HepG2 (cell line): ENCODE results near the gene NFX1.

Experiments
- EHMT2 ChIP-seq: fragments of 200-600 bp; sonication (generic); IDR thresholded peaks from 2 replicates; pipeline ENCODE4 v1.7.0; 2017; ENCODE audit warnings: antibody characterized with exemption, low read depth, low read length, borderline replicate concordance
- FOXK2 ChIP-seq: fragments of 450-650 bp; IDR thresholded peaks from 2 replicates; pipeline ENCODE4 v1.6.1; 2016
- ISX ChIP-seq: sonication (generic); formaldehyde crosslinking; conservative IDR thresholded peaks from 2 replicates; pipeline ENCODE4 v1.5.0; 2020; ENCODE audit warnings: missing genetic modification reagents
- NFE2L1 ChIP-seq: sonication (generic); formaldehyde crosslinking; IDR thresholded peaks from 2 replicates; pipeline ENCODE4 v1.4.0; 2020; ENCODE audit warnings: missing genetic modification reagents, mild to moderate bottlenecking, borderline replicate concordance
- POLR2A ChIP-seq, 2 experiments: IDR thresholded peaks; 2 replicates each; pipeline ENCODE4 v1.6.1; 2011; ENCODE audit warnings: low read depth in 2 of 2, low read length in 2 of 2, mild to moderate bottlenecking in 1 of 2, moderate library complexity in 1 of 2; ENCODE audit not compliant: insufficient read depth in 1 of 2
- TAF1 ChIP-seq: sonication (generic); formaldehyde crosslinking; IDR thresholded peaks from 2 replicates; pipeline ENCODE4 v1.4.0; 2020; ENCODE audit warnings: missing genetic modification reagents
- TCF7L2 ChIP-seq: IDR thresholded peaks from 2 replicates; pipeline ENCODE4 v1.6.1; 2011; ENCODE audit warnings: mild to moderate bottlenecking, low read depth, low read length, moderate library complexity
- TF ChIP-seq, protein P1 (sequence below): sonication (generic); formaldehyde crosslinking; IDR thresholded peaks from 2 replicates; pipeline ENCODE4 v1.4.0; 2020; ENCODE audit warnings: missing genetic modification reagents
- TF ChIP-seq, protein P2 (sequence below): sonication (generic); formaldehyde crosslinking; IDR thresholded peaks from 2 replicates; pipeline ENCODE4 v1.5.0; 2020; ENCODE audit warnings: mild to moderate bottlenecking, missing genetic modification reagents, moderate library complexity

DNA sequence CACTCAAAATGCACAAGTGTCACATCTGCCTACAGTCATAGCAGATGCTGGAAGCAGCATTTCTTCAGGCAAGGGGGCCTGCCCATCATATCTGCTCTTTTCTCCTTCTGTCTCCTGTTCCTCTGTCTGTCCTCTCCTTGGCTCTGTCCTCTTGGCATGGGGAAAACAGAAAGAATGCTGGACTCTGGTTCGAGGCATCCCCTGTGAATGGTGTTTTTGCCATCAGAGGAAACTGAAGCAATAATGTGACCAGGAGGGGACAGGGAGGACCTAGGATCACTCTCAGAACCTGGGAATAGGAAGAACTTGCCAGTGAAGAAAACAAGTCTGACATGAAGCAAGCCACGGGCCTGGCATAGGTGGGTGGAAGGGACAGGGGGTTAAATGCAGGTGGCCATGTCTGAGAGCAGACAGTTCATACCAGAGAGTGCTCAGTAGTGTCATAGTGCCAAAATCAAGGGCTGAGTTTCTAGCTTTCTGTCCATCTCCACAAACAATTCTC is 76.7 kb downstream of the NFX1 start:
- TF ChIP-seq, protein P1, sequence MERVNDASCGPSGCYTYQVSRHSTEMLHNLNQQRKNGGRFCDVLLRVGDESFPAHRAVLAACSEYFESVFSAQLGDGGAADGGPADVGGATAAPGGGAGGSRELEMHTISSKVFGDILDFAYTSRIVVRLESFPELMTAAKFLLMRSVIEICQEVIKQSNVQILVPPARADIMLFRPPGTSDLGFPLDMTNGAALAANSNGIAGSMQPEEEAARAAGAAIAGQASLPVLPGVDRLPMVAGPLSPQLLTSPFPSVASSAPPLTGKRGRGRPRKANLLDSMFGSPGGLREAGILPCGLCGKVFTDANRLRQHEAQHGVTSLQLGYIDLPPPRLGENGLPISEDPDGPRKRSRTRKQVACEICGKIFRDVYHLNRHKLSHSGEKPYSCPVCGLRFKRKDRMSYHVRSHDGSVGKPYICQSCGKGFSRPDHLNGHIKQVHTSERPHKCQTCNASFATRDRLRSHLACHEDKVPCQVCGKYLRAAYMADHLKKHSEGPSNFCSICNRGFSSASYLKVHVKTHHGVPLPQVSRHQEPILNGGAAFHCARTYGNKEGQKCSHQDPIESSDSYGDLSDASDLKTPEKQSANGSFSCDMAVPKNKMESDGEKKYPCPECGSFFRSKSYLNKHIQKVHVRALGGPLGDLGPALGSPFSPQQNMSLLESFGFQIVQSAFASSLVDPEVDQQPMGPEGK (CRISPR knock-in tag) = no peak
- TF ChIP-seq TAF1 (CRISPR knock-in tag) (no peak), EHMT2 (no peak), POLR2A (IDR thresholded peaks at IDR 0.05; ENCODE audit: insufficient read depth in 1 of 2, low read depth in 2 of 2, low read length in 2 of 2) (no peak), ISX (CRISPR knock-in tag) (no peak), NFE2L1 (CRISPR knock-in tag) (no peak), TCF7L2 (no peak), FOXK2 (no peak)
- TF ChIP-seq, protein P2, sequence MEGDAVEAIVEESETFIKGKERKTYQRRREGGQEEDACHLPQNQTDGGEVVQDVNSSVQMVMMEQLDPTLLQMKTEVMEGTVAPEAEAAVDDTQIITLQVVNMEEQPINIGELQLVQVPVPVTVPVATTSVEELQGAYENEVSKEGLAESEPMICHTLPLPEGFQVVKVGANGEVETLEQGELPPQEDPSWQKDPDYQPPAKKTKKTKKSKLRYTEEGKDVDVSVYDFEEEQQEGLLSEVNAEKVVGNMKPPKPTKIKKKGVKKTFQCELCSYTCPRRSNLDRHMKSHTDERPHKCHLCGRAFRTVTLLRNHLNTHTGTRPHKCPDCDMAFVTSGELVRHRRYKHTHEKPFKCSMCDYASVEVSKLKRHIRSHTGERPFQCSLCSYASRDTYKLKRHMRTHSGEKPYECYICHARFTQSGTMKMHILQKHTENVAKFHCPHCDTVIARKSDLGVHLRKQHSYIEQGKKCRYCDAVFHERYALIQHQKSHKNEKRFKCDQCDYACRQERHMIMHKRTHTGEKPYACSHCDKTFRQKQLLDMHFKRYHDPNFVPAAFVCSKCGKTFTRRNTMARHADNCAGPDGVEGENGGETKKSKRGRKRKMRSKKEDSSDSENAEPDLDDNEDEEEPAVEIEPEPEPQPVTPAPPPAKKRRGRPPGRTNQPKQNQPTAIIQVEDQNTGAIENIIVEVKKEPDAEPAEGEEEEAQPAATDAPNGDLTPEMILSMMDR = no peak
